ENCODE results near the gene MID1. TPM values are rescaled to one million over a fixed set of nuclear protein-coding genes. Genes with fewer than 3 reads are reported as not detected.
A peak's percentile ranks its signal among the peaks of the same experiment; 100 is the strongest.

MID1 gene
- total RNA-seq, 1 experiment from 2014 or later = 79.5 TPM

DNA sequence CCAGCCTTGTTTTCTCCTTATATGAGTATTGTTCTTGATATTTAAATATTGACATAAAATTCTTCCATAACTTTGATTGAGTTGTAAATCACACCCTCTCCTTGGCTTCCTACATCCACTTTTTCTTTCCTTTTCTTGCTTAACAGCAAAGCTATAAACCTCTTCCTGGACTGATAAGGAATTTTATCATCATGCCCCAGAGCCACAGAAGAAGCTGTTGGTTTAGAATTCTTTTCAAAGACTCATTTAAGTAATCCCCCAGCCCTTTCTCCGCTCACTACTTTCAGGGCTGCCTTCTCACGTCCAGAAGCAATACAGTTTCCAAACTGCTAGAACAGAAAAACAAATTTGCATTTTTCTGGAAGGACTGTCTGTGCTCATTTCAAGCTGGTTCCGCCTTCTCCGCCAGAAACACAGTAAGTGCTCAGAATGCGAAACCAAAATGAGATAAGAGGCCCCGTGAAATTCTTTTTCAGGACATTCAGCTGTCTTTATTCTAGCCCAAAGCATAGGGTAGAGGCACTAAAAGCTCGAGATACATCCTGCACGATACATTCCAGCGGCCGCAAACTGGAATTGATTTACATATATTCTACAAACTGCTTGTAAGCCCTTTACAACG, 849 bp downstream of the MID1 start:
- TSS peak; percentile 55 for BruUV-seq (replicated peaks)
- Histone ChIP-seq H4K20me1 (ENCODE audit: insufficient read depth) (no peaks in the 10 kb centered on the region), H3K27me3 (ENCODE audit: insufficient read depth, low read depth) (no peaks in the 10 kb centered on the region), H3K36me3 (ENCODE audit: low read depth) (no peaks in the 10 kb centered on the region), H3K4me2 (peak overlapping the region; percentile 96), H3K9me2 (ENCODE audit: insufficient read depth) (no peaks in the 10 kb centered on the region), H3K4me1 (replicated peaks; ENCODE audit: insufficient read depth) (peaks cover 36% of the 10 kb centered on the region), H3K9me3 (ENCODE audit: insufficient read depth, low read depth) (no peaks in the 10 kb centered on the region), H2AFZ (peak overlapping the region; percentile 68), H3K27ac (peak overlapping the region; percentile 91), H3K79me2 (ENCODE audit: low read depth) (peaks cover 54% of the 10 kb centered on the region), H3F3A (ENCODE audit: insufficient read depth, low read depth) (peaks cover 34% of the 10 kb centered on the region), H3K4me3 (peak overlapping the region; percentile 63)
- CTCF ChIA-PET = interaction anchor here (0.7 kb wide), 1 partner anchor 40 kb away, joined by 3 read pairs; no protein-coding TSS in a partner anchor
- POLR2A ChIA-PET (ENCODE audit: unreplicated experiment) = interaction anchor here (0.6 to 0.7 kb wide), 3 partner anchors 12 to 1349 kb away, joined by 3 to 4 read pairs (median 4); no protein-coding TSS in a partner anchor
- no peak for DNase-seq
- intact Hi-C loops (cut with micrococcal nuclease; ENCODE audit: unreplicated experiment) = loop anchor here (1.0 to 10.0 kb wide), 4 partner anchors 15 to 367 kb away; no protein-coding TSS in a partner anchor
- no peak for TF ChIP-seq EZH2 (IDR thresholded peaks at IDR 0.05; ENCODE audit: low read depth)
- TF ChIP-seq, protein P1, sequence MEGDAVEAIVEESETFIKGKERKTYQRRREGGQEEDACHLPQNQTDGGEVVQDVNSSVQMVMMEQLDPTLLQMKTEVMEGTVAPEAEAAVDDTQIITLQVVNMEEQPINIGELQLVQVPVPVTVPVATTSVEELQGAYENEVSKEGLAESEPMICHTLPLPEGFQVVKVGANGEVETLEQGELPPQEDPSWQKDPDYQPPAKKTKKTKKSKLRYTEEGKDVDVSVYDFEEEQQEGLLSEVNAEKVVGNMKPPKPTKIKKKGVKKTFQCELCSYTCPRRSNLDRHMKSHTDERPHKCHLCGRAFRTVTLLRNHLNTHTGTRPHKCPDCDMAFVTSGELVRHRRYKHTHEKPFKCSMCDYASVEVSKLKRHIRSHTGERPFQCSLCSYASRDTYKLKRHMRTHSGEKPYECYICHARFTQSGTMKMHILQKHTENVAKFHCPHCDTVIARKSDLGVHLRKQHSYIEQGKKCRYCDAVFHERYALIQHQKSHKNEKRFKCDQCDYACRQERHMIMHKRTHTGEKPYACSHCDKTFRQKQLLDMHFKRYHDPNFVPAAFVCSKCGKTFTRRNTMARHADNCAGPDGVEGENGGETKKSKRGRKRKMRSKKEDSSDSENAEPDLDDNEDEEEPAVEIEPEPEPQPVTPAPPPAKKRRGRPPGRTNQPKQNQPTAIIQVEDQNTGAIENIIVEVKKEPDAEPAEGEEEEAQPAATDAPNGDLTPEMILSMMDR (conservative IDR thresholded peaks at IDR 0.05) = no peak

DNA sequence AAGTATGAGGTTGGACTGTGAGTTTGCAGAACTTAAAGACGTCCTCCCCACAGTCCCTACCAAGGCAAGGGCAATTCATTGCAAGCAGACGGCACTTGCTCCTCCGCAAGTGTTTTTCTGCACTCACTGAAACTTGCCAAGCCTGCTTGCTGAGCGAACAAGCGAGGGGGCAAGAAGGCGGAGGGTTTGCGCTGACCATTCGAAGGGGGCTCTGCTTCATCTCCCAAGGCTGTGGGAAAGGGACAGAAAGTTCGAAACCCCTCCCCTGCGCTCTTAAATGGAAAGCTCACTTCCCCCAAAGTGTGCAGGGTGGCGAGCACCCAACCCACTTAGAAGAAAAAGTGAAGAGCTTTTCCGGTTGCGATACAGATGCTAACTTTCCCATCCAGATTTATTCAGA, 1.4 kb downstream of the MID1 start:
- Histone ChIP-seq H3K9me2 (ENCODE audit: insufficient read depth) (no peaks in the 10 kb centered on the region), H3K36me3 (ENCODE audit: low read depth) (no peaks in the 10 kb centered on the region), H3F3A (ENCODE audit: insufficient read depth, low read depth) (peaks cover 34% of the 10 kb centered on the region), H3K4me2 (peak overlapping the region; percentile 96), H2AFZ (peak overlapping the region; percentile 68), H4K20me1 (ENCODE audit: insufficient read depth) (no peaks in the 10 kb centered on the region), H3K9me3 (ENCODE audit: insufficient read depth, low read depth) (no peaks in the 10 kb centered on the region), H3K27me3 (ENCODE audit: insufficient read depth, low read depth) (no peaks in the 10 kb centered on the region), H3K4me3 (peak overlapping the region; percentile 63), H3K4me1 (replicated peaks; ENCODE audit: insufficient read depth) (peaks cover 36% of the 10 kb centered on the region), H3K79me2 (ENCODE audit: low read depth) (peaks cover 60% of the 10 kb centered on the region), H3K27ac (peak overlapping the region; percentile 91)
- no peak for DNase-seq
- CTCF ChIA-PET = interaction anchor here (0.7 to 1.1 kb wide), 2 partner anchors 40 to 104 kb away, joined by 3 read pairs; no protein-coding TSS in a partner anchor
- no TSS peak for BruUV-seq (replicated peaks)
- no peak for TF ChIP-seq EZH2 (IDR thresholded peaks at IDR 0.05; ENCODE audit: low read depth)
- intact Hi-C loops (cut with micrococcal nuclease; ENCODE audit: unreplicated experiment) = loop anchor here (1.0 to 10.0 kb wide), 4 partner anchors 10 to 367 kb away; no protein-coding TSS in a partner anchor
- POLR2A ChIA-PET (ENCODE audit: unreplicated experiment) = interaction anchor here (0.6 to 0.7 kb wide), 2 partner anchors 13 to 429 kb away, joined by 4 read pairs; no protein-coding TSS in a partner anchor

DNA sequence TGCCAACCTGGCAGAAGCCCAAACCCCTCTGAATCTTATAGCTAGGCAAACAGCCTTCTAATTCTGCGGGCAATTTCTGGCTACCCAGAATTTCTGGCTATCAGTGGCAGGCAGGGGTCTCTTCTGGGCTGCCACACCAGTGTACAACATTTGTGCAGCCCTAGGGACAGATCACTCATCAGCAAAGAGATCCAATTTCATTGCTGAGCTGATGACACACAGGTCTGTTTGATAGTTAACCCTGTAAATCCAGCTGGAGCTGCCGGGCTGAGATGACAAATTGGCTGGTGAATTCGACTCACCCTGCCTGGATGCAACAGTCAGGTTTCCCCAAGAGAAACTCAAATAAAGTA, 2.4 kb downstream of the MID1 start:
- H3K27me3 ChIP-seq (ENCODE audit: insufficient read depth, low read depth) = no peaks in the 10 kb centered on the region
- H3K4me1 ChIP-seq (replicated peaks; ENCODE audit: insufficient read depth) = peaks cover 36% of the 10 kb centered on the region
- H3K9me3 ChIP-seq (ENCODE audit: insufficient read depth, low read depth) = no peaks in the 10 kb centered on the region
- peaks cover 67% of the 10 kb centered on the region for H3K79me2 ChIP-seq (ENCODE audit: low read depth)
- no peaks in the 10 kb centered on the region for H3K36me3 ChIP-seq (ENCODE audit: low read depth)
- ChIA-PET POLR2A (ENCODE audit: unreplicated experiment) (interaction anchor here (0.5 to 0.8 kb wide), 5 partner anchors 27 to 448 kb away, joined by 3 to 13 read pairs (median 4); no protein-coding TSS in a partner anchor), CTCF (interaction anchor here (1.1 kb wide), 1 partner anchor 104 kb away, joined by 3 read pairs; no protein-coding TSS in a partner anchor)
- H3K9me2 ChIP-seq (ENCODE audit: insufficient read depth) = no peaks in the 10 kb centered on the region
- no peak for TF ChIP-seq EZH2 (IDR thresholded peaks at IDR 0.05; ENCODE audit: low read depth)
- TF ChIP-seq, protein P1 (conservative IDR thresholded peaks at IDR 0.05) = no peak
- H4K20me1 ChIP-seq (ENCODE audit: insufficient read depth) = no peaks in the 10 kb centered on the region
- intact Hi-C loops (cut with micrococcal nuclease; ENCODE audit: unreplicated experiment) = loop anchor here (1.0 to 10.0 kb wide), 5 partner anchors 11 to 366 kb away; no protein-coding TSS in a partner anchor
- peak overlapping the region; percentile 91 for H3K27ac ChIP-seq
- H3K4me2 ChIP-seq = peak overlapping the region; percentile 96
- BruUV-seq (replicated peaks) = no TSS peak
- peak overlapping the region; percentile 63 for H3K4me3 ChIP-seq
- H3F3A ChIP-seq (ENCODE audit: insufficient read depth, low read depth) = peaks cover 34% of the 10 kb centered on the region
- DNase-seq = peak; percentile 58 to 87
- H2AFZ ChIP-seq = peak overlapping the region; percentile 61; the same call in 1 of the 2 replicates

Measured in PC-9 (cell line).